A673 (cell line): ENCODE results near the gene GSTK1. TPM values are rescaled to one million over a fixed set of nuclear protein-coding genes. Genes with fewer than 3 reads are reported as not detected.

Experiments
- BruUV-seq: library from RNA; stranded (reverse); fragments of 400-500 nt; replicated peaks from 2 replicates; lab custom pipeline; 2021; lab: Mats Ljungman, UMichigan
- CTCF ChIA-PET: fragments of 300-600 bp; sonication (Branson Sonifier 250); formaldehyde crosslinking; loops from one replicate; lab custom pipeline; 2022; ENCODE audit warnings: antibody characterized with exemption; lab: Charles Lee
- POLR2A ChIA-PET: fragments of 300-600 bp; sonication (Branson Sonifier 250); formaldehyde crosslinking; loops from one replicate; lab custom pipeline; 2022; ENCODE audit warnings: antibody characterized with exemption; ENCODE audit not compliant: low non-redundant PET; lab: Charles Lee
- DNase-seq: peaks from one replicate; pipeline ENCODE4 v3.0.0-alpha.2; 2015; ENCODE audit warnings: low spot score
- H3K27ac ChIP-seq: fragments of 200-600 bp; sonication (generic); 2 replicates; pipeline ENCODE4 v1.5.1; 2016; ENCODE audit warnings: mixed run types, low read depth, mild to moderate bottlenecking, mixed read lengths, antibody characterized with exemption, low read length; ENCODE audit not compliant: poor library complexity, severe bottlenecking
- H3K27me3 ChIP-seq: fragments of 200-600 bp; sonication (generic); replicated peaks from 2 replicates; pipeline ENCODE4 v1.6.1; 2017; ENCODE audit warnings: mixed run types, low read depth, mild to moderate bottlenecking, mixed read lengths, antibody characterized with exemption, low read length; ENCODE audit not compliant: insufficient read depth, poor library complexity
- H3K36me3 ChIP-seq: fragments of 200-600 bp; sonication (generic); 2 replicates; pipeline ENCODE4 v1.6.1; 2016; ENCODE audit warnings: mixed run types, mild to moderate bottlenecking, mixed read lengths, antibody characterized with exemption, low read length; ENCODE audit not compliant: insufficient read depth, poor library complexity, severe bottlenecking
- H3K4me1 ChIP-seq: fragments of 200-600 bp; sonication (generic); 2 replicates; pipeline ENCODE4 v1.6.1; 2017; ENCODE audit warnings: mixed run types, mild to moderate bottlenecking, mixed read lengths, antibody characterized with exemption, low read length; ENCODE audit not compliant: insufficient read depth, poor library complexity, severe bottlenecking
- H3K4me3 ChIP-seq: fragments of 200-600 bp; sonication (generic); 2 replicates; pipeline ENCODE4 v1.5.1; 2016; ENCODE audit warnings: low read depth, mixed run types, mild to moderate bottlenecking, mixed read lengths, low read length; ENCODE audit not compliant: poor library complexity, severe bottlenecking
- H3K9me3 ChIP-seq: fragments of 200-600 bp; sonication (generic); 2 replicates; pipeline ENCODE4 v1.6.1; 2016; ENCODE audit warnings: mixed run types, low read depth, mild to moderate bottlenecking, mixed read lengths, antibody characterized with exemption, low read length; ENCODE audit not compliant: poor library complexity, severe bottlenecking
- EZH2 ChIP-seq: fragments of 200-600 bp; sonication (generic); IDR thresholded peaks from 2 replicates; pipeline ENCODE4 v1.6.1; 2017; ENCODE audit warnings: borderline replicate concordance, low read depth, mild to moderate bottlenecking, mixed read lengths, antibody characterized with exemption, low read length; ENCODE audit not compliant: poor library complexity, severe bottlenecking
- intact Hi-C: fragments of 100-400 bp; cut with micrococcal nuclease; formaldehyde crosslinking; loops from one replicate; pipeline ENCODE4 v1.10.0; 2022; ENCODE audit not compliant: unreplicated experiment
- total RNA-seq: library from RNA; stranded (reverse); gene quantifications from 2 replicates; pipeline ENCODE4 v1.2.3, GENCODE V29; 2021
- TF ChIP-seq, protein P1 (sequence below): fragments of 300-800, 200-600 bp; sonication (generic); conservative IDR thresholded peaks from 2 replicates; pipeline ENCODE4 v1.5.1; 2017; ENCODE audit warnings: low read depth, mild to moderate bottlenecking, antibody characterized with exemption, low read length, moderate library complexity, mixed read lengths

Gene GSTK1
- total RNA-seq, 1 experiment from 2014 or later, result 43.1 TPM

DNA sequence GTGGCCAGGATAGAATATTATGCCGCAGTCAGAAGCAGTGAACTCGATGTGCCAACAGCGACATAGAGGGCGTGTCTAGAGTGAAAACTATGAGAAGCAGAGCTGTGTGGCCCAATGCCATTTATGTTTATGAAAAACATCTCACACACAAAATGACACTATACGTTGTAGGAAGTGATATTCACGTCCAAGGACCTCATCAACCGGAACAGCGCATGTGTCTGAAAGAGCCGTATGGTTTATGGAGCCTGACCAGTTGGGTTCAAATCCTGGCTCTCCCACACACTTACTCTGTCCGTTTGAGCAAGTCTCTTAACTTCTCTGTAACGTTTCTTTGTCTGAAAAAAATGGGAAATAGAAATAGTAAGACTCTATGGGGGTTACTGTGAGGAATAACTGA is 20.9 kb upstream of the GSTK1 start:
- TF ChIP-seq, protein P1, sequence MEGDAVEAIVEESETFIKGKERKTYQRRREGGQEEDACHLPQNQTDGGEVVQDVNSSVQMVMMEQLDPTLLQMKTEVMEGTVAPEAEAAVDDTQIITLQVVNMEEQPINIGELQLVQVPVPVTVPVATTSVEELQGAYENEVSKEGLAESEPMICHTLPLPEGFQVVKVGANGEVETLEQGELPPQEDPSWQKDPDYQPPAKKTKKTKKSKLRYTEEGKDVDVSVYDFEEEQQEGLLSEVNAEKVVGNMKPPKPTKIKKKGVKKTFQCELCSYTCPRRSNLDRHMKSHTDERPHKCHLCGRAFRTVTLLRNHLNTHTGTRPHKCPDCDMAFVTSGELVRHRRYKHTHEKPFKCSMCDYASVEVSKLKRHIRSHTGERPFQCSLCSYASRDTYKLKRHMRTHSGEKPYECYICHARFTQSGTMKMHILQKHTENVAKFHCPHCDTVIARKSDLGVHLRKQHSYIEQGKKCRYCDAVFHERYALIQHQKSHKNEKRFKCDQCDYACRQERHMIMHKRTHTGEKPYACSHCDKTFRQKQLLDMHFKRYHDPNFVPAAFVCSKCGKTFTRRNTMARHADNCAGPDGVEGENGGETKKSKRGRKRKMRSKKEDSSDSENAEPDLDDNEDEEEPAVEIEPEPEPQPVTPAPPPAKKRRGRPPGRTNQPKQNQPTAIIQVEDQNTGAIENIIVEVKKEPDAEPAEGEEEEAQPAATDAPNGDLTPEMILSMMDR, result no peak
- TF ChIP-seq EZH2, result no peak
- BruUV-seq, result no TSS peak

GRCh38 chr7:143243111-143243510 is 20.1 kb upstream of the GSTK1 start:
- Histone ChIP-seq H3K9me3 (no peaks in the 10 kb centered on the region), H3K4me3 (no peak overlapping the region), H3K36me3 (no peaks in the 10 kb centered on the region), H3K4me1 (peaks cover 6% of the 10 kb centered on the region), H3K27ac (no peak overlapping the region), H3K27me3 (no peaks in the 10 kb centered on the region)
- BruUV-seq, result no TSS peak
- intact Hi-C loops, result no loop called here
- POLR2A ChIA-PET, result interaction anchor here (0.6 kb wide), 1 partner anchor 55 kb away, joined by 5 read pairs; no protein-coding TSS in a partner anchor
- TF ChIP-seq EZH2, result no peak
- TF ChIP-seq, protein P1, result no peak
- CTCF ChIA-PET, result interaction anchor here (0.6 kb wide), 1 partner anchor 173 kb away, joined by 5 read pairs; no protein-coding TSS in a partner anchor
- DNase-seq, result no peak

More for the DNA sequence above, 20.9 kb upstream of the GSTK1 start:
- Histone ChIP-seq H3K27me3 (no peaks in the 10 kb centered on the region), H3K36me3 (no peaks in the 10 kb centered on the region), H3K4me1 (peaks cover 6% of the 10 kb centered on the region), H3K27ac (no peak overlapping the region), H3K4me3 (no peak overlapping the region), H3K9me3 (no peaks in the 10 kb centered on the region)
- ChIA-PET CTCF (no interaction called here), POLR2A (no interaction called here)
- no peak for DNase-seq
- intact Hi-C loops, result no loop called here

- POLR2A ChIA-PET, result interaction anchor here (0.6 kb wide), 1 partner anchor 54 kb away, joined by 5 read pairs; no protein-coding TSS in a partner anchor
- no TSS peak for BruUV-seq
Measured at GRCh38 chr7:143243614-143244013, 19.6 kb upstream of the GSTK1 start.

More at GRCh38 chr7:143243614-143244013, 19.6 kb upstream of the GSTK1 start:
- H3K9me3 ChIP-seq, result no peaks in the 10 kb centered on the region
- TF ChIP-seq EZH2, result no peak
- TF ChIP-seq, protein P1, result no peak
- peaks cover 6% of the 10 kb centered on the region for H3K4me1 ChIP-seq
- no peak for DNase-seq
- no peak overlapping the region for H3K27ac ChIP-seq
- no peaks in the 10 kb centered on the region for H3K36me3 ChIP-seq
- no peaks in the 10 kb centered on the region for H3K27me3 ChIP-seq
- H3K4me3 ChIP-seq, result no peak overlapping the region
- CTCF ChIA-PET, result interaction anchor here (0.6 kb wide), 2 partner anchors 173 to 797 kb away, joined by 3 to 5 read pairs; no protein-coding TSS in a partner anchor
- intact Hi-C loops, result no loop called here
